Measurements from ENCODE around the gene SIRT7.
A peak's percentile ranks its signal among the peaks of the same experiment; 100 is the strongest.

The SIRT7 gene, protein sequence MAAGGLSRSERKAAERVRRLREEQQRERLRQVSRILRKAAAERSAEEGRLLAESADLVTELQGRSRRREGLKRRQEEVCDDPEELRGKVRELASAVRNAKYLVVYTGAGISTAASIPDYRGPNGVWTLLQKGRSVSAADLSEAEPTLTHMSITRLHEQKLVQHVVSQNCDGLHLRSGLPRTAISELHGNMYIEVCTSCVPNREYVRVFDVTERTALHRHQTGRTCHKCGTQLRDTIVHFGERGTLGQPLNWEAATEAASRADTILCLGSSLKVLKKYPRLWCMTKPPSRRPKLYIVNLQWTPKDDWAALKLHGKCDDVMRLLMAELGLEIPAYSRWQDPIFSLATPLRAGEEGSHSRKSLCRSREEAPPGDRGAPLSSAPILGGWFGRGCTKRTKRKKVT

DNA sequence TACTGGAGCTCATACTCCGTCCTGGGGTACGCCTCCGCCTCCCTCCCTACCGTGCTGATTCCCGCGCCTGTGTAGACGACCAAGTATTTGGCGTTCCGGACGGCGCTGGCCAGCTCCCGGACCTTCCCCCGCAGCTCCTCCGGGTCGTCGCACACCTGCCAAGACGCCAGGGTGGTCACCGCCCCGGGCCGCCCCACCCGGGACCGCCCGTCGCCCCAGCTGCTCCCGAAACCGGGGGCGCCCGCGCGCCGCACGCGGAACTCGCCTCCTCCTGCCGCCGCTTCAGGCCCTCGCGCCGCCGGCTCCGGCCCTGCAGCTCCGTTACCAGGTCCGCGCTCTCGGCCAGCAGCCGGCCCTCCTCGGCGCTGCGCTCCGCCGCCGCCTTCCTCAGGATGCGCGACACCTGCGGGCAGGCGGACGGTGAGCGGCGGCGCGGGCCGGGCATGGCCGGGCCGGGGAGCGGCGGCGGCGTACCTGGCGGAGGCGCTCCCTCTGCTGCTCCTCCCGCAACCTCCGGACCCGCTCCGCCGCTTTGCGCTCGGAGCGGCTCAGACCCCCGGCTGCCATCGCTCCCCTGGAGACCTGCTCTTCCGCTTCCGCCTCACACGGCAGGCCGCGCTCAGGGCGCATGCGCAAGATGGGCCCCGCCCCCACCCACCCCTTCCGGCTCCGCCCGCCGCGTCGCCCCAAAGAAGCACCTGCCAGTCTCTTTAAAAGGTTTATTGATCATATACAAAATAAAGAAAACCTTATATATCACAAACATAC lies at the start of gene SIRT7:
Gene SIRT7 (minus strand): TSS at position 612 of the 768 bp plus-strand sequence. CDS start 45 bp downstream, at position 567.
- peak; percentile 66 for DNase-seq

DNA sequence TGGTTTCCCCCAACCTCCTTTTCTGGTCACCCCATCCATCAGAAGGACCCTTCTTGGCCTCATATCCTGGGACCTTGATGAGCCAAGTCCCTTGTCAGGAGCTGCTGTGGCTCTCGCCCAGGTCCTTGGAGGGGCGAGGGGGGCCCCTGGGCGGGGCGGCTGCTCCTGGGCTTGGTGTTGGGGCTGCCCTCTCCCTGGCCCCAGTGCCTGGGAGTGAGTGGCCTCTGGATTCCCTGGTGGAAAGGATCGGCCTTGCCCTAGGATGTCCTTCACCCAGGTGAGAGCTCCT lies 49.2 kb upstream of the SIRT7 start:
- no peak for DNase-seq

DNA sequence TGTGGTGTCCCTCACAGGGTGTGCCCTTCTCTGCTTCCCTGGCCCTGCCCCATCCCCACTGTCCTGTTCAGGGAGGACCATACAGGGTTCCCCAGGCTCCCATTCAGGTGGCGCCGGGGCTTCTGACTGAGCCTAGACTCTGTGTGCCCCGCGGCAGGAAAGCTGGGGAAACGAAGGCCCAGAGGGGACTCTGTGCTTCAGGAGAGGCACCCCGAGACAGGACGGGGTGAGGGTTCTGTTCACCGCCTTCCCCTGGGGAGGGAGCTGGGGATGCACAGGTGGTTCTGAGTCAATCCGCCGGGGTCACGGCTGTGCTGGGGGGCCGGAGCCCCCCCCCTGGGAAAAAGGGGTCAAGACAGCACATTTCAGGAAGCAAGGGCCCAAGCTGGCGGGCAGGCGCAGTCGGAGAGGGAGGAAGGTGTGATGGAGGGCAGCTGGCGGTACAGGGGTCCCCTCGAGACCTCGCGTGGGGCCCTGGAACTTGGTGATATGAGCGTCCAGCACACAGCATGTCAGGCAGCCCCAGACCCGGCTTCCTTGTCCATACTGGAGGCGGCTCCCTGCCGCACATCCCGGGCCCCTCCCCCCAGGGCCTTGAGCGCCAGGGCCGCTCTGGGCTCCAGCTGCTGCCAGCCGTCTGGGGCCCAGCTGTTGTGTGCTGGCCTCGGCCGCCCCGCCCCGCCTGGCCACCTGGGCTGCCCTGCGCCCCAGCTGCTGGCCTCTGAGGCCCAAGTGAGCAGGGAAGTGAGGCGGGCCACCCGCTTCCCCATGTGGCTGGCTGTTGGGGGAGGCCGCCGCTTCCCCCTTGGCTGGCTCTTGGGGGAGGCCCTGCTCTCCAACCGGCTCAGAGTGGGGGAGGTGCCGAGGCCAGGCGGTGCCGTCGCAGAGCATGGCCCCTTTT lies 48.6 kb upstream of the SIRT7 start:
- peak; percentile 39 for DNase-seq

DNA sequence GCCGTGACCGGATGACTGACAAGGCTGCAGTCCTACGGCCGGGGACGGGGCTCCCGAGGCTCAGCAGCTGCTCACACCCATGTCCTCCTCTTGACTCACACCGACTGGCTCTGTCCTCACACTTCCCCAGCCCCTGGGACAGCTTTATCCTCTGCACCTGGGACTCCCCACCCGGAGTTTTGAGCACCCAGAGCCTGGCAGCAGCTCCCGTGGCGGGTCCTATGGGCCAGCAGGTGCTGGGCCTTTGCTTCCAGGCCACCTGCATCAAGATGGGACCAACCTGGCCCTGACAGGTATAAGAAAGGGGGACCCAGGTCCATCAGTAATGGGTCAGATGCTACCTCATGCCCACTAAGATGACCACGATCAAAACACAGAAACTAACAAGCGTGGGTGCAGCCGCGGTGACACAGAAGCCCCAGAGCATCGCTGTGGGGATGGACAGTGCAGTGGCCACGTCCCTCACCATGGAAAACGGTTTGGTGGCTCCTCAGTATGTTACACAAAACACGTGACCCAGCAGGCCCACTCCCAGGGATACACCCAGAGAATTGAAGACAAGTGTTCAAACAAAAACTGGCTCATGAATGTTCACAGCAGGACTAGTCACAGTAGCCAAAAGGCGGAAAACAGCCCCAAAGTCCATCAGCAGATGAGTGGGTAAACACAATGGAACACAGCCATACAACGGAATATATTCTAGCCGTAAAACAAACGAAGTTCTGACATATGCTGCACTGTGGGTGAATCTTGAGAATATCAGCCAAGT lies 46.3 kb upstream of the SIRT7 start:
- DNase-seq = no peak

DNA sequence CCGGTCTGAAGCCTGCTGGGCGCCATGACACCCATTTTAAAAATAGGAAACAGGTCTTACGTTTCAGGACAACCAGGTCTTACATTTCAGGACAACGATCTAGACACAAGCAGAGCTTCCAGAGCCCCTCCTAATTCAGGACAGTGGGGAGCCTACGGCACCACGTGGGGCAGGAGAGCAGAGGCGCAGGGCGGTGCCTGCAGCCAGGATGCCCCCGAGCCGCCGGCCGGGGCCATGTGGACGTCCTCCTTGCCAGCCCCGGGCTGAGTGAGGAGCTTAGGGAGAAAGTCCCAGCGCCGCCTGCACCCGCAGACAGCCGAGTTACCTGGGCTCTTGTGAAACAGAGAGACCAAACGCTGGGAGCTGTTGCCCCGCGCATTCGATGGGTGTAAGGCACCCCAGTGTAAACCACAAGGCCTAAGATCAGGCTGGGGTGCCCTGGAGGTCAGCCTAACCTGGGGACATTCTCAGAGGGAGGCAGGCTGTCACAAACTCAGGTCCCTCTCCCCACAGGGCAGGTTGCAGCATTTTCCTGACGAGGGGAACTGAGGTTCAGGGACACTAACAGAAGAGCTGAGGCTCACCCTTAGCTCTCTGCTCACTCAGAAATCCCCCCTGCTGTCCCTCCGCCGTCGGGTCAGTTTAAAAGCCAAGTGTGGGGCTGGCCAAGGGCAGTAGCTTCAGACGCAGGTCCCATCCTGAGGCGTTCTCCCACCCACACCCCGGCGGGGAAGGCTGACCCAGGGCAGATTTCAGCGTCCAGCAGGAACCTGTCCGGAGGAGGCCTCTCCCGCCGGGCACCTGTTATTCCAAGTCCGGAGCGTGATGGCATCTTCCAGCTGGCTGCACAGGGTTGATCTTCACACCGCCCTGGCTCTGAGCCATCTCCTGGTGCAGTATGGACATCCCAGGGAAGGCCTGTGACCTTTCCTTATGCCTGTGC lies 44.8 kb upstream of the SIRT7 start:
- no peak for DNase-seq

DNA sequence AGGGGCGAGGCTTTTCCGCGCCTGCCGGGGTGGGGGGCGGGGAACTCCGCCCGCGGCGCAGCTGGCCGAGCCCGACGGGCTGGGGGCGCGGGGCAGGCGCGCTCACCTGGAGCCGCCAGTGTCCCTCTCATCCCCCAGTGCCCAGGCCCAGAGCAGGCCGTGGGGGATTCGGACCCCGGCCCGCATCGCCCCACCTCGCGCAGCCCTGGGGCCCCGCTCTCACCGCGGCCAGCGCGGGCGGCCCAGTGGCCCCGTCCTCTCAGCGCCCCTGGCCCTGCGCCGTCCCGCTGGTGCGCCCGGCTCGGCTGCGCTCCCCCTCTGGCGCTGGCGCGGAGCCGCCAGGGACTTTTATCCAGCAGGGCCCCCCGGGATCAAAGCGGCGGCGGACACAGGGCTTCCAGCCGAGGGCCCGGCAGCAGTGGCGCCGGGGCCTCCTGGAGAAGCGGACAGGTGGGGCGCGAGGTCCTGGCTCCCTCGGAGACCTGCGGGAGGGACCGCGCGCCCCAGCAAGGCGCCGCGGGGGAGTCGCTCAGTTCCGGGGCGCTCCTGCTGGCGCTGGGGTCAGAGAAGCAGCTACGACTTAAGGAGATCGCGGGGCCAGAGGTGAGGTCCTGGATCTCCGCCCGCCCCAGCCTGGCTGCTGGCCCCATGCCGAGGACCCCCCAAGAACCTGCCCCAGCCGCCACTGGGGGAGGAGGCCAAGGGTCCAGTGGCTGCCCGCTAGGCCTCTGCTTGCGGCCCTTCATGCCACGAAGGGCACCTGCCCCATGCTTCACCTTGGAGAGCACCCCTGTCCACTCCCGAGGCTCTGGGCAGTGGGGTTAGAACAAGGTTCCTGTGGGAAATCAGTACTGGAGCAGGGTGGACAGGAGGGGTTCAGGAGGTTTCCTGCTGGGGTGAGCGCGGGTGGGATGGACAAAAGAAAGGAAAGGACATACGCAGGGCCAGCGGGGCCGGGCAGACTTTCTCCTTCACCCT lies 43.8 kb upstream of the SIRT7 start:
- no peak for DNase-seq

DNA sequence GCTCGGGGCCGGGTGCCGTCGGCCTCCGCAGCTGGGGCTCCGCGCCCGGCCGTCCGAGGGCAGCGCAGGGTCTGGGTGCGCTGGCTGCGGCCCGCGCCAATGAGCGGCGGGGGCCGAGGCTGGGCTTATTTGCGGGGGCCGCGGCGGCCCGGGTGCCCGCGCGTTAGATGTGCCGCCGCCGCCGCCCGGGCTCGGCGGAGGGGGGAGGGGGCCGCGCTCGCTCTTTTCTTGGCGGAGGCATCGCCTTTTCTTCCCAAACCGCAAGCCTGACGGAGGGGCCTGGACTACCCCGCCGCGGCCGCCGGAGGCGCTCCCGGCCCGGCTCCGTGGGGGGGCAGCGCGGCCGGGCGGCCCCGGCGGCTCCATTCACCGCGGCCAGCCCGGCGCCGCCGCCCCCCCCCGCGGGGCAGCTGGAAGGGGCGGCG lies 43.1 kb upstream of the SIRT7 start, which contains the start of gene NOTUM:
Gene NOTUM (minus strand): TSS at position 101 of the 425 bp plus-strand sequence. CDS start 278 bp downstream, outside the sequence.
- peak; percentile 16 for DNase-seq

DNA sequence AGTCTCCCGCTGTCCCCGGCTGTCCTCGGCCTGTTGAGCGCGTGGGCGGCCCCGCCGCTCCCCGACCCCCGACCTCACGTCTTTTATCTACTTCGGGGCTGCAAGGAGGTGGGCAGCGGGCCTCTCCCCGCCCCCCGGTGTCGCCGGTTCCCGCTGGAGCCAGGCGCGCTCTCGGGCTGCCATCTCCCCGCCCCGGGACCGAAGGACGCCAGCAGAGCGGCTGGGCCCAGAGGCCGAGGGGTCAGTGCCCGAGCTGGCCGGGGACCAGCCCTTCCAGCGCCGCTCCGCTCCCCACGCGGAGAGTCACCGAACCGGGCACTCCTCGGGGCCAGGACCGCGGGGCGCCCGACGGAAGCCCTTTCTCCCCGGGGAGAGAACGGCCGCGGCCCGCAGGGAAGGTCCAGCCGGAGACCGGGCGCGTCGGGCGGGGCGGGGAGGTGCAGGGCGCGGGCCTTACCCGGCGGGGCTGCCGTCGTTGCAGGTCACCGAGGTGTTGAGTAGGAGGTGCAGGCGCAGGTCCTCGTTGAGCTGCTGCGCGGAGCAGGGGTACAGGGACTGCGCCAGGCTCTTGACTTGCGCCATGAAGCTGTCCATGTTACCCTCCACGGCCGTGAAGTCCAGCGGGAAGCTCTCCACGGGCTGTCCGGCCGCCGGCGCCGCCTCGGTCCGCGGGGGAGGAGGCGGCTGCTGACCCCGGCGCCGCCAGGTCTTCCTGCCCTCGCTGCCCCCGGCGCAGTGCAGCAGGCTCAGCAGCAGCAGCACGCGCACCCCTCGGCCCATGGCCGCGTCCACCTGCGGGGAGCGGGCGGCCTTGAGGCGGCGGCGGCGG lies 42.4 kb upstream of the SIRT7 start:
- no peak for DNase-seq

DNA sequence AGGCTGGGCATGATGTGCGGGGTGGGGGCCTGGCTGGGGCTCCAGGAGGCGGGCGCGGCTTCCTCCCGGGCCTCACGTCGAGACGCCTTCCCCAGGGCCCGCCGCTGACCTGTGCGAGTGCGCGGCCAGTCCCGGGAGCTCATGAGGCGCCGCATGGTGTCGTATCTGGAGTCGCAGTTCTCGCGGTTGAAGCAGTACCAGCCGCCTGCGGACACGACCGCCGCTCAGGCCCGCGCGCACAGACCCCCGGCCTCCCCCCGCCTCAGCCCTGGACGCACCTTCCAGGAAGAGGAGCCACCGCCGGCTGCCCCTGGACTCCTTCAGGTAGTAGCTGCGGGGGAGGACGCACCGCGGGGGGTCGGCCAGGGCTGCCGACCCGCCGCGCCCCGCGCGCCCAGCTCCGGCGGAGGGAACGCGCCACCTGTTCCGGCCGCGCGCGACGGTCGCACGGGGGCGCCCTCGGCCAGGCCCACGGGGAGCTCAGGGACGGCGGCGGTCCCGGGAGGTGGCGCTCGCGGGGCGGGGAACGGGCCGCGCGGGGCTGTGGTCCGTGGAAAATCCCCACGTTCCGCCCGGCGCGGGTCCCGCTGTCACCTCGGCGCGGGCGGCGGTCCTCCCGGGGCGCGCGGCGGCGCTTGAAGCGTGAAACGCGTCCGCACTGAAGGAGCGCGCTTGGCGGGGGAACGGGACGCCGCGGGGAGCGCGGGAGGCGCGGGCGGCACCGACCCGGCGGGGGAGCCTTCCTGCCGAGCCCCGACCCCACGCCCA lies 41.6 kb upstream of the SIRT7 start:
- DNase-seq = peak; percentile 40

DNA sequence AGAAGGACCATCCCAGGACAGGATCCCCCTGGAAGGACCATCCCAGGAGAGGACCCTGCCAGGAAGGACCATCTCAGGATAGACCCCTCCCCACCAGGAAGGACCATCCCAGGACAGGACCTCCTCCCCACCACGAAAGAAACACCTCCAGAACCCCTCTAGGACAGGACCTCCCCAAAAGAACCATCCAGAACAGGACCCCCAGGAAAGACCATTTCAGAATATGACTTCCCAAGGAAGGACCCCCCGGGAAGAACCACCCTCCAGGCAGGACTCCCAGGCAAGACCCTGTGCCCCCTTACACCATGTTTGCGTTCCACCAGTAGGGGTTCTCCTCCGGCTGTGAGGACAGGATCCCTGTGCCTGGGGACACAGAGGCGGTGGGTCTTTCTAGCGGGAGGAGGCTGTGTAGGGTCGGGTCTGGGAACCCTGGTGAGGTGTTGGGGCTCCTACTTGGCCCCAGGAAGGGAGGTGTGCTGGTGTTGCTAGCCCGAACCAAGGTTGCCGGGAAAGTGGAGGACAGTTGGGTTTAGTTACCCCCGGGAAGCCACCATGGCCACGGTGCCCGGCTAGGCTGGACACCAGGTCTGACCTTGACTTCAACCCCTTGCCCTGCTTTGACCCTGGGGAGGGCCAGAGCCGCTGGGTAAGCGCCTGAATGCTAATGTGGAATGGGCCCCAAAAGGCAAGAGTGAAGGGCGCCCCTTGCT lies 40.8 kb upstream of the SIRT7 start:
- no peak for DNase-seq

DNA sequence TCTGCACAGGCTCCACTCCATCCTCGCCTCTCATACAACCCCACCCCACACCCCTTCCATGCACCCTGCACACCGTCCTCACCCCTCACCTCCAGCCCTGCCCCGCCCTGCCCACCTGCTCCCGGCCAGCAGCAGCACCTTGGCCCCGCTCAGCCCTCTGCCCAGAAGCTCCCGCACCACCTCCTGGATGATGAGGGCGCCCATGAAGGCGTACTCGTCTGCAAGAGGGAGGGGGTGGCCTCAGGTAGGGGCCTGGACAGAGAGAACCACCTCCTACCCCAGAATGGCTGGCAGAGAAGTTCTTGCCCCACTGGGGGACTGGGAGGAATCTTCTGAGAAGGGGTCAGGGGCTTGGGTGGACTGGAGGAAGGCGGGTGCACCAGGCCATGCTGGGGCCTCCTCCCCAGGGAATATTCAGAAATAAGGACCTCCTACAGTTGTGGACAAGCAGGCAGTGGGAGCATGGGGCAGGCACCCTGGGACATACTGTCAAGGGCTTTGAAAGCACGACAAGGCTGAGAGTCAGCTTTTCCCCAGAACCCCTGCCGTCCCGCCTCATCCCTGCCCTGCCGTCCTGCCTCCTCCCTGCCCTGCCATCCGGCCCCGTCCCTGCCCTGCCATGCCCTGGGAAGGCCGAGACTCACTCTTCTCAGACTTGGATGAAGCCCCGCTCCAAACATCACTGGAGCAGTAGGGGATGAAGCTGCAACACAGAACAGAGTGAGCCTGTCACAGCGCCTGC lies 39.9 kb upstream of the SIRT7 start:
- DNase-seq = no peak

DNA sequence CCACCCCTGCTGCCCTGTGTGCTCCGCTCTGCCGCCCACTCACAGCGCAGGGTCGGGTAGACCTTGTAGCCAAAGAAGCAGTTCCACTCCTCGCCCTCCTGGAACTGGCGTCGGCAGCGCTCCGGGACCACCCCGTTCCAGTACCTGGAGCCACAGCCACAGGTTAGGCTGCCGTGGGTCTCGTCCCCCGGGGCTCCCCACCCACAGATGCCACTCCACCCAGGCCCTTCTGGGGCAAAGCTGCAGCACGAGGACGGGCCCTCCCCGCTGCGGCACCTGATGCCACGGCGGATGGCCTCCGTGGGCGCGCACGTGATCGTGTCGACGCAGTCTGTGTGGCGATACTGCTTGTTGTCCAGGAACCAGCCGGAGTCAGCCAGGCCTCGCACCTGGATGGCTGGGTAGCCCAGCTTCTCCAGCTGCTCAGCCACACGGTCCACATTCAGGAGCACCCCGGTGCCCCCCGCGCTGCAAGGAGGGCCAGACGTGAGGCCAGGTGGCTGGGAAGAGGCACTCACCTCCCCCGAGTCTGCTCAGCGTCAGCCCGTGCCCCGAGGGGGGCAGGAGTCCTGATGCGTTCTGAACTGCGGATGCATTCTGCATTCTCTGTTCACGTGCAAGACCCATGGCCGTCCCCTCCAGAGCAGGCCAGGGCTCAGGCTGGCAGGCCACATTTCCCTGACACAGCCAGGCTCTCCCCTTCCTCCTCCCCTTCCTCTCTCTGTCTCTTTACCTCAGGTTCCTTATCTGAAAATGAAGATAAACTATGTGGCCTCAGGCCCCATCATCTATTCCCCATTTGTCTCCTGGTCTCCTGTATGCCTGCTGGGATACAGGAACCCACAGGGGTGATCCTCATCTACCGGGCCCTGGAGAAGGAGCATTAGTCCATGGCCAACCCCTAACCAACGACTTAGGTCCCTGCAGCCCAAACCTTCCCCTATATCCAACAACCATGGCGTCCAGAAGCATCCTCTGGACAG lies 38.9 kb upstream of the SIRT7 start:
- no peak for DNase-seq

DNA sequence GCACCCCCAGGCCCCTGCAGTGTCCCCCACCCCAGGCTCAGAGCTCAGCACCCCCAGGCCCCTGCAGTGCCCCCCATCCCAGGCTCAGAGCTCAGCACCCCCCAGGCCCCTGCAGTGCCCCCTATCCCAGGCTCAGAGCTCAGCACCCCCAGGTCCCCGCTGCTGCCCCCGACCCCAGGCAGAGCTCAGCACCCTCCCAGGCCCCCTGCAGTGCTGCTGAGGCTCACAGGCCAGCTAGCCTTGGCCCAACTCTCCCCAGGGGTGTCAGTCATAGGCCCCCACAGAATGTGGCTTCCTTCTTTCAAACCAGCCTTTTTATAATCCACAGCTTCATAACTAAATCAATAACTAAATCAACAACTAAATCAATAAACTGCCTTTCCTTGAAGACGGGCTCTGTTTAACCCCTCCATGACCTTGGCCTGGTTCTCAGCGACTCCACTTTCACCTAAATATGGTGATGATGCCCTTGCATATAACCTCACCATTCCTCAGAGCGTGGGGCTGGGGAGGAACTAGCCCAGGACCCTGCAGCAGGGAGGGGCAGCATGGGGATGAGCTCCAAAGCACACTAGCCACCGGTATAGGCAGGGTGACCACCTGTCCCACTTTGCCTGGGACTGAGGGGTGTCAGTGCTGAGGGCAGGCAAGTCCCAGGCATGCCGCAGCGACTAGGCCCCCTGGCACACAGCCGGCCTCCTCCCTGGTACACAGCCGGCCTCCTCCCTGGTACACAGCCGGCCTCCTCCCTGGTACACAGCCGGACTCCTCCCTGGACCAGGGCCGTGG lies 38.0 kb upstream of the SIRT7 start:
- no peak for DNase-seq

DNA sequence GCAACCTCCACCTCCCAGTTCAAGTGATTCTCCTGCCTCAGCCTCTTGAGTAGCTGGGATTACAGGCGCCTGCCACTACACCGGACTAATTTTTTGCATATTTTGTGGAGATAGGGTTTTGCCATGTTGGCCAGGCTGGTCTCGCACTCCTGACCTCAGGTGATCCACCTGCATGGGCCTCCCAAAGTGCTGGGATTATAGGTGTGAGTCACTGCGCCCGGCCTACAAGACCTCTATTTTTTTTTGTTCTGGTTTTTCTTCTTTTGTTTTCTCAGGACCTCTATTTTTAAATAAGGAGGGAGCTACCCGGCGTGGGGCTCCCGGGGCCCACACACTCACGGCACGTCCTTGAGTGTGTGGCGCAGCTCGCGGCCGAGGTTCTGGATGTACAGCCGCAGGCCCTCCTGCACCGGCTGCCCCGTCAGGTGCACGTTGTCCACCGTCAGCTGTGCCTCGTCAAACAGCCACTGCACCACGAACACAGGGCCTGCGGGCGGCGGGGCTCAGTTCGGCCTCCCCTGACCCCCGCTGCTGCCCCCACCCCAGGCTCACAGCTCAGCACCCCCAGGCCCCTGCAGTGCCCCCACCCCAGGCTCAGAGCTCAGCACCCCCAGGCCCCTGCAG lies 37.2 kb upstream of the SIRT7 start:
- DNase-seq = no peak
